ENCODE measurements around the gene FKBP8. TPM values are rescaled to one million over a fixed set of nuclear protein-coding genes. Genes with fewer than 3 reads are reported as not detected.

The FKBP8 gene
- polyA plus RNA-seq, 1 donor from 2014 or later = 183 TPM

GRCh38 chr19:18531485-18531884 is 11.9 kb downstream of the FKBP8 start:
- Histone ChIP-seq H3K36me3 (ENCODE audit: insufficient read depth, low read length) (no peaks in the 10 kb centered on the region), H3K4me3 (ENCODE audit: low read length) (no peak overlapping the region), H3K79me2 (replicated peaks; ENCODE audit: insufficient read depth, low read length) (no peaks in the 10 kb centered on the region), H3K27ac (ENCODE audit: low read length) (no peak overlapping the region), H3K9ac (ENCODE audit: low read length) (no peak overlapping the region), H3K27me3 (ENCODE audit: insufficient read depth, low read depth, low read length) (no peaks in the 10 kb centered on the region), H3K9me2 (ENCODE audit: insufficient read depth, low read length) (no peaks in the 10 kb centered on the region), H3K4me2 (ENCODE audit: low read length) (no peak overlapping the region), H3K9me3 (ENCODE audit: low read length) (no peaks in the 10 kb centered on the region), H4K20me1 (ENCODE audit: insufficient read depth) (no peaks in the 10 kb centered on the region), H3F3A (ENCODE audit: insufficient read depth, low read length, poor library complexity, severe bottlenecking) (no peaks in the 10 kb centered on the region), H2AFZ (ENCODE audit: low read depth, low read length) (no peak overlapping the region)
- TF ChIP-seq EZH2 (IDR thresholded peaks at IDR 0.05; ENCODE audit: borderline replicate concordance, insufficient read depth, low read length, poor library complexity, severe bottlenecking) (no peak), SMC3 (conservative IDR thresholded peaks at IDR 0.05; ENCODE audit: poor library complexity) (no peak), REST (IDR thresholded peaks at IDR 0.05; ENCODE audit: borderline replicate concordance) (no peak), POLR2AphosphoS5 (IDR thresholded peaks at IDR 0.05) (no peak), RAD21 (conservative IDR thresholded peaks at IDR 0.05) (no peak)

DNA sequence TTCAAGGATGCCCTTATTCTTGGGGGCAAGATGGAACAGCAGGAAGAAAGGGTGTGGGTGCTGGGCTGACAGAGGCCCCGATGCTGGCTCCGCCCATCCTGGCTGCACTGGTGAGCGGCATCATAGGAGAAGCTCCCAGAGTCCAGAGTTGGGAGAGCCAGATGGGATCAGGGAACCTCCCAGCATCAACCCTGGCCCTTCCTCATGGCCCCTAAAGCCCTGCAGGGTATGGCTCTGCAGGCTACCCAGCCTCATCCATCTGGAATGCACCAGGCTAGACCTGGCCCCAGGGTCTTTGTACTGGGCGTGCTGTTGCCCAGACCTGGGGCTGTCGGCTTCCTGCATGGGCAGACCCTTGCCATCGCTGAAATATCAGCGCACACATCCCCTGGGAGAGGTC is 13.6 kb downstream of the FKBP8 start:
- H3K79me2 ChIP-seq (replicated peaks; ENCODE audit: insufficient read depth, low read length) = no peaks in the 10 kb centered on the region
- H3F3A ChIP-seq (ENCODE audit: insufficient read depth, low read length, poor library complexity, severe bottlenecking) = no peaks in the 10 kb centered on the region
- H3K4me2 ChIP-seq (ENCODE audit: low read length) = no peak overlapping the region
- no peak overlapping the region for H2AFZ ChIP-seq (ENCODE audit: low read depth, low read length)
- no peaks in the 10 kb centered on the region for H3K27me3 ChIP-seq (ENCODE audit: insufficient read depth, low read depth, low read length)
- no peak overlapping the region for H3K4me3 ChIP-seq (ENCODE audit: low read length)
- H4K20me1 ChIP-seq (ENCODE audit: insufficient read depth) = no peaks in the 10 kb centered on the region
- no peaks in the 10 kb centered on the region for H3K36me3 ChIP-seq (ENCODE audit: insufficient read depth, low read length)
- H3K9ac ChIP-seq (ENCODE audit: low read length) = no peak overlapping the region
- H3K27ac ChIP-seq (ENCODE audit: low read length) = no peak overlapping the region
- H3K9me3 ChIP-seq (ENCODE audit: low read length) = no peaks in the 10 kb centered on the region
- no peaks in the 10 kb centered on the region for H3K9me2 ChIP-seq (ENCODE audit: insufficient read depth, low read length)
- no peak for TF ChIP-seq RAD21 (conservative IDR thresholded peaks at IDR 0.05)
- no peak for TF ChIP-seq CTCF (IDR thresholded peaks at IDR 0.05; ENCODE audit: poor library complexity, severe bottlenecking)
- TF ChIP-seq MXI1 (conservative IDR thresholded peaks at IDR 0.05; ENCODE audit: poor library complexity, severe bottlenecking) = no peak
- no peak for TF ChIP-seq SMC3 (conservative IDR thresholded peaks at IDR 0.05; ENCODE audit: poor library complexity)
- TF ChIP-seq EZH2 (IDR thresholded peaks at IDR 0.05; ENCODE audit: borderline replicate concordance, insufficient read depth, low read length, poor library complexity, severe bottlenecking) = no peak
- TF ChIP-seq REST (IDR thresholded peaks at IDR 0.05; ENCODE audit: borderline replicate concordance) = no peak
- TF ChIP-seq EP300 (conservative IDR thresholded peaks at IDR 0.05; ENCODE audit: poor library complexity, severe bottlenecking) = no peak
- TF ChIP-seq TAF1 (IDR thresholded peaks at IDR 0.05; ENCODE audit: low read depth) = no peak
- no peak for TF ChIP-seq POLR2AphosphoS5 (IDR thresholded peaks at IDR 0.05)

Measured in neural cell (in vitro differentiated cells).